GM15510 (cell line): ENCODE results near the gene SLC17A7.

Experiments used
- POLR2A ChIP-seq: IDR thresholded peaks from 3 replicates; pipeline ENCODE4 v1.6.1; 2011; ENCODE audit warnings: borderline replicate concordance; ENCODE audit not compliant: insufficient read length; ENCODE audit errors: extremely low read depth

The SLC17A7 gene

DNA sequence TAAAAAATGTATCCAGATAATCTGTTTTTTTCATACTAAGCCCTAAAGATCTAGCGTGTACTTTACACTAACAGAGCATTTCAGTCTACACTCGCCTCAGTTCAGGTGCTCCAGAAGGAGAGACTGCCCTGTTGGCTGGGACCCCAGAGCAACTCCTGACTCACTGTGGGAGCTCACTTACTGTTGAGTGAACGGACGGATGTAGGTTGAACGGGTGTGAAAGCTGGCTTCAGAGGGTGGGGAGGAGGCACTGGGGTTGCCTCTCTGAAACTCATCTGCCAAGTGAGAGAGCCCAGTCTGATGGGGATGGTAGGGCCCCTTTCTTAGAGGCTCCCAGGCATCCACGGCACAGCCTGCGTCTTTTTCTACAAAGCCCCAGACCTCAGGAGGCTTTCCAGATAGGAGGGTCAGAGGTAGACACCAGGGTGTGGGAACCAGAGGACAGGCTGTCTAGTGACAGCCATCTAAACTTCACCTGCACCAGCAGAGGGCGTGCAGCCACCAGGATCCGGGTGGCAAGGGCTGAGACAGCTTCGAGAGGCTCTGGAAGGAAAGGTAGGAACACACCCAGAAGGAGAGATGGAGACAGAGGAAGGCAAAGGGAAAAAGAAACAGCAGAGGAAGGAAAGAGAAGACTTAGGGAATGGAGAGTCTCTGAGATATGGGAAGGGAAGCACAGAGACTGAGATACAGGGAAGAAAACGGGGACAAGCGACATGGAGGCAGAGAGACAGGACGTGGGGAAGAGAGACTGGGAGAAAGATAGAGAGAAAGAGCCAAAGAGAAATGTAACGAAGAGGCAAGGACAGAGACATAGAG lies 49.5 kb downstream of the SLC17A7 start:
- TF ChIP-seq POLR2A: no peak

DNA sequence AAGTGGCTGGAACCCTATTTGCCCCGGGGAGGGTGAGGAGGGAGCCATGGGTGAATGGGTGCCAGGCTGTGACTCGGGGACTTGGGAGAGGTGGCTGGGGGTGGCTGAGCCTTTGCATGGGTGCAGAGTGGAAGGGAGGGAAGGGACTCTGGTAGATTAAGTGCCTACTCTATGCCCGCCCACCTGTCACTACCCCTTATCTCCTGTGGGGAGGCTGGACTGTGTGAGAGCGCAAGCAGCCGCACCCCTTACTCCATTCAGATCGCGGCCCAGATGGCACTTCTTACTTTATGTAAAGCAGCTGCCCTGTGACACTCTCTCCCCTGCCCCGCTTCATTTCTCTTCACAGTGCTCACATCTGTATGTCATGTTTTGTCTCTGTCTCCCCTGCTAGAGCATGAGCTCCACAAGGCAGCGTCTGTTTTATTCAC lies 50.4 kb downstream of the SLC17A7 start:
- no peak for TF ChIP-seq POLR2A

DNA sequence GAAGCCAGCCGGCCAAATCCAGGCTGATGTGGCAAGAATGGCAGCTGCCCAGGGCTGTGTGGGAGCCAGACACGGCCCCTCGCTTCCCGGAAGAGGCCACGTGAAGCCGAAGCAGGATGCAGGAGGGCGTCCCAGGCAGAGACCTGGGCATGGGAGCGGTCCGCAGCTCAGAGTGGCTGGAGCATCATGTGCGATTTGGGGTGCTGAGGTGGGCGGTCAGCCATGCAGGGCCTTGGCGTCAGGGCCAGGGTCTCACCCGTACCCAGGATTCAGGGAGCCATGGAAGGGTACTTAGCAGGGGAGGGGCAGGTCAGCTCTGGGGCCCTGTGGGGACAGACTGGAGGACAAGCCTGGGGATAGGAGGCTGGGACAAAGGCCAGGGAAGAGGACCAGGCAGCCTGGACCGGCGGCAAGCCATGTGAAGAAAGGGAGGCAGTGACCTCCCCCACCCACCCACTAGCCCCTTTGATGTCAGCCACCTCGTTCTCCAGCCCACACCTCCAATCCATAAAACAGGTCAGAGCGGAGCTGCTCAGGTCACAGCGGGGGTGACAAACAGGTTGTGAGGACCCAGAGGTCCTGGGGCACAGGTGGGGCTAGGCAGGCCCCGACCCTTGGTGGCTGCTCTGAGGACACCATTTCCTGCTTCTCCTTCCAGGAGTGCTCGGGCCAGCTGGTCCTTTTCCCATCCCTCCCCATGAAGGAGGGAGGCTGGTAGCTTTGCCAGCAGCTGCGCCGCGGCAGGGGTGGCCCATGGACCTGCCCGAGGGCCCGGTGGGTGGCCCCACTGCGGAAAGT lies 51.0 kb downstream of the SLC17A7 start:
- no peak for TF ChIP-seq POLR2A

DNA sequence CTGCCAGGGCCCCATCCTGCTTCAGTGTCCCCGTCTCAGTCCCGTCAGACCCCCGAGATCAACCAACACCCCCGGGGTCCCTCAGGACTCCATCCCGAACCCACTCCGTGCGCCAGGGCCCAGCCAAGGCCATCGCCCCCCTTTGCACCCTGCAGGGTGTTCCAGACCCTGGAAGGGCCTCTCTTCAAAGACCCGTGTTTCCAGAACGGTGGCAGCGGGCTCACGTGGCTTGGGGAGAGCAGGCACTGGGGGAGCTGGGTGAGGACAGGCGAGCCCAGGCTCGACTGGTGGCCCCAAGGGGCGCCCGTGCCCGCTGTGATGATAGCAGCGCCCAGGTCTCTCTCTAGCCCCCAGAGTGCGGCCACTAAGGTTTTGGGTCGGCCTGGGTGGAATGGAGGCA lies 51.9 kb downstream of the SLC17A7 start:
- no peak for TF ChIP-seq POLR2A

DNA sequence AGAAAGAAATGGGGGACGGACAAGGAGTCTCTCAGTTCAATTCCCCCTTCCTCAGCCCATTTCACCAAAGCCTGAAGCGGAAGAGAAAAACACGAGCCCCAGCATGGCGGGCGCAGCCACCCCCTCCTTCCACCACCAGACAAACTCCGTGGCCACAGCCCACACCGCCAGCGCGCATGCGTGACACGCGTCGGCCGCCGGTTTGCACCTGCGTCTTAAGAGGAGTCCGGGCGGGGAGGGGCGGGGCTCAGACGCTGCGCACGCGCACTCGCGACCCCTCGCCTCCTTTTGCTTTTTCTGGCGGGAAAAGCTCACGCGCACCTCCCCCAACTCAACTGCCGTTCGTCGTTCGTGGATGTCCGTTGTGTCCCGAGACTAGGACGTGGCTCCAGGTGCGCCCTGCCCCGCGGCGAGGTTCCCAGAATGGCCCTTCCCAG lies 53.4 kb downstream of the SLC17A7 start, which contains the start of gene KASH5:
KASH5 (plus strand) TSS at position 314 of the 437 bp plus-strand sequence. CDS start 2,635 bp downstream, outside the sequence.
- no peak for TF ChIP-seq POLR2A

DNA sequence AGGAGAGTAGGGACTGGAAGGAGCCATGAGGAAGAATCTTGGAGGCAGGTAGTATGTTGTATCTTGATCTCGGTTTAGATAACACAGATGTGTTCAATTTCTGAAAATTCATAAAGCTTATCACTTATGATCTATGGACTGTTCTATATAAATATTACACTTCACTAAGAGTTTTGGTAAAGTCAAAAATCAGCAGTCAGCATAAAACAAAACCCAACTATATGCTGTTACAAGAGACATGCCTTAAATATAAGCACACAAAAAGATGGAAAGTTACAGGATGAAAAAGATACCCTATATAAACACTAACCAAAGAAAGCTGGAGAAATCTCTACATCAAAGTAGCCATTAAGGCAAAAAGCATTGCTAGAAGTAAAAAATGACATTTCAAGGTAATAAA lies 57.7 kb downstream of the SLC17A7 start:
- no peak for TF ChIP-seq POLR2A

DNA sequence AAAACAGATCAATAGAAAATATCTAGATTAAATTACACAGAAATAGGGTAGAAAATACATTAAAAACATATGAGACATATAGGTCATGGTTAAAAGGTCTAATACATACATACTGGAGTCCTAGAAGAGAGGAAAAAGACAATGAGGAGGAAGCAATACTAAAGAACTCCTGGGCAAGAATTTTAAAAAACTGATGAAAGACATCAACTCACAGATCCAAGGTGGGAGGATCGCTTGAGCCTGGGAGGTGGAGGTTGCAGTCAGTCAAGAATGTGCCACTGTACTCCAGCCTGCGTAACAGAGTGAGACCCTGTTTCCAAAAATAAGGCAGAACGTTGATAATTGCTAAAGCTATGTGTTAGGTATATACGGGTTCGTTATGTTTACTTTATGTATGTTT lies 58.7 kb downstream of the SLC17A7 start:
- TF ChIP-seq POLR2A: no peak

DNA sequence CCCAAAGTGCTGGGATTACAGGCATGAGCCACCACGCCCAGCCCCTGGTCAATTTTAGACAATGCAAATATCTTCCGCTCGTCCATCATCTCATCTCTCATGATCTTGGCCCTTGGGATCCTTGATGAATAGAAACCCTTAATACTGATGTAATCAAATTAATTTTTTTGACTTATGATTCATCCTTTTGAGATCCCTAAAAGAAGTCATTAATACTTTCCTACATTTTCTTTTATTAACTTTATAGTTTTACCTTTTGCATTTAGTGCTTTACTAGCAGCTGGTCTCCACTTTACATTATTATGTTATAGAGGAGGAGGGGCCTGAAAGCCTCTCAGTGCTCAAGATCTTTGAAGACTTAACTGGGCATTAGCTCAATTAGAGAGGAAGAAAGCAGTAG lies 60.9 kb downstream of the SLC17A7 start:
- TF ChIP-seq POLR2A: no peak
